GM23338 (cell line): ENCODE data around the gene SKIC8. TPM values are rescaled to one million over a fixed set of nuclear protein-coding genes. Genes with fewer than 3 reads are reported as not detected.

Experiments
- ATAC-seq: fragments of 200-7000 bp; cut with Tn5 transposase; 3 replicates; pipeline ENCODE4 v1.9.1; 2020
- DNase-seq: peaks from one replicate; pipeline ENCODE4 v3.0.0-alpha.2; 2015; ENCODE audit warnings: low spot score
- H2AFZ ChIP-seq: fragments of 200-600 bp; sonication (generic); 2 replicates; pipeline ENCODE4 v1.8.0; 2016; ENCODE audit warnings: antibody characterized with exemption, mild to moderate bottlenecking, moderate library complexity
- H3F3A ChIP-seq: fragments of 200-600 bp; sonication (generic); replicated peaks from 2 replicates; pipeline ENCODE4 v1.8.0; 2017; ENCODE audit warnings: antibody characterized with exemption, mixed run types, low read depth
- H3K27ac ChIP-seq: fragments of 200-600 bp; sonication (generic); 2 replicates; pipeline ENCODE4 v1.6.1; 2016; ENCODE audit warnings: low read depth
- H3K27me3 ChIP-seq: fragments of 200-600 bp; sonication (generic); 2 replicates; pipeline ENCODE4 v1.8.0; 2016; ENCODE audit warnings: mild to moderate bottlenecking, mixed run types, moderate library complexity; ENCODE audit not compliant: insufficient read depth
- H3K36me3 ChIP-seq: fragments of 200-600 bp; sonication (generic); 2 replicates; pipeline ENCODE4 v1.8.0; 2016; ENCODE audit warnings: mild to moderate bottlenecking; ENCODE audit not compliant: insufficient read depth
- H3K4me1 ChIP-seq: fragments of 200-600 bp; sonication (generic); 2 replicates; pipeline ENCODE4 v1.8.0; 2016; ENCODE audit warnings: mild to moderate bottlenecking, moderate library complexity; ENCODE audit not compliant: insufficient read depth
- H3K4me2 ChIP-seq: fragments of 200-600 bp; sonication (generic); 2 replicates; pipeline ENCODE4 v1.7.1; 2017; ENCODE audit warnings: mixed run types
- H3K4me3 ChIP-seq: fragments of 200-600 bp; sonication (generic); 2 replicates; pipeline ENCODE4 v1.6.1; 2016; ENCODE audit warnings: mixed run types
- H3K79me2 ChIP-seq: fragments of 200-600 bp; sonication (generic); replicated peaks from 2 replicates; pipeline ENCODE4 v1.8.0; 2017; ENCODE audit warnings: mild to moderate bottlenecking; ENCODE audit not compliant: insufficient read depth
- H3K9me2 ChIP-seq: fragments of 200-600 bp; sonication (generic); 2 replicates; pipeline ENCODE4 v1.8.0; 2017; ENCODE audit not compliant: insufficient read depth
- H4K20me1 ChIP-seq: fragments of 200-600 bp; sonication (generic); replicated peaks from 2 replicates; pipeline ENCODE4 v1.8.0; 2017; ENCODE audit warnings: mild to moderate bottlenecking; ENCODE audit not compliant: insufficient read depth
- H3K27ac Mint-ChIP-seq: 2 replicates; pipeline ENCODE4 v1.8.0; 2020; ENCODE audit warnings: inconsistent platforms, mild to moderate bottlenecking, moderate library complexity, mixed read lengths
- H3K27me3 Mint-ChIP-seq: 3 replicates; pipeline ENCODE4 v1.8.0; 2022; ENCODE audit warnings: low read depth, mild to moderate bottlenecking, moderate library complexity, mixed read lengths, inconsistent platforms; ENCODE audit not compliant: insufficient read depth, poor library complexity
- H3K36me3 Mint-ChIP-seq: 3 replicates; pipeline ENCODE4 v1.8.0; 2021; ENCODE audit warnings: low read depth, mild to moderate bottlenecking, inconsistent platforms, moderate library complexity, mixed read lengths
- H3K4me1 Mint-ChIP-seq: 3 replicates; pipeline ENCODE4 v1.8.0; 2020; ENCODE audit warnings: mild to moderate bottlenecking, inconsistent platforms, mixed read lengths
- H3K4me3 Mint-ChIP-seq: 3 replicates; pipeline ENCODE4 v1.8.0; 2021; ENCODE audit warnings: moderate library complexity, mild to moderate bottlenecking, inconsistent platforms, mixed read lengths
- H3K9me3 Mint-ChIP-seq: 3 replicates; pipeline ENCODE4 v1.8.0; 2020; ENCODE audit warnings: moderate library complexity, mild to moderate bottlenecking, inconsistent platforms, mixed read lengths
- EZH2 ChIP-seq: fragments of 200-600 bp; sonication (generic); IDR thresholded peaks from one replicate; pipeline ENCODE4 v1.8.0; 2017; ENCODE audit warnings: antibody characterized with exemption, mild to moderate bottlenecking, low read depth; ENCODE audit not compliant: unreplicated experiment
- EZH2phosphoT487 ChIP-seq: fragments of 200-600 bp; sonication (generic); IDR thresholded peaks from one replicate; pipeline ENCODE4 v1.8.1; 2018; ENCODE audit warnings: antibody characterized with exemption; ENCODE audit not compliant: unreplicated experiment
- NANOG ChIP-seq: IDR thresholded peaks from 2 replicates; pipeline ENCODE4 v1.6.1; 2016; ENCODE audit warnings: antibody characterized with exemption, borderline replicate concordance
- STAT1 ChIP-seq: IDR thresholded peaks from one replicate; pipeline ENCODE4 v1.6.1; 2016; ENCODE audit warnings: antibody characterized with exemption; ENCODE audit not compliant: unreplicated experiment
- ZNF114 ChIP-seq: fragments of 250-450 bp; sonication (Bioruptor Pico); IDR thresholded peaks from 2 replicates; pipeline ENCODE4 v1.5.0; 2020; ENCODE audit warnings: mild to moderate bottlenecking, moderate library complexity
- ZNF331 ChIP-seq: fragments of 250-450 bp; sonication (Bioruptor Pico); IDR thresholded peaks from 2 replicates; pipeline ENCODE4 v1.5.0; 2020; ENCODE audit warnings: low read depth, mild to moderate bottlenecking, moderate library complexity
- polyA plus RNA-seq: library from polyadenylated mRNA; unstranded; fragments of >200 nt; fragmentation: Nextera tagmentation; extraction: Ambion mirVana; gene quantifications from 2 replicates; pipeline ENCODE4 v1.2.1, GENCODE V29; 2016
- total RNA-seq: library from RNA; depleted of rRNA; stranded (reverse); fragments of >200 nt; shearing (Covaris generic); gene quantifications from 2 replicates; pipeline ENCODE4 v1.2.3, GENCODE V29; 2014
- TF ChIP-seq, protein P1 (sequence below), 2 experiments: fragments of 200-600 bp in 1 of 2; sonication (generic) in 1 of 2; conservative IDR thresholded peaks; 2 replicates each; pipeline versions ENCODE4 v1.5.1 to v1.6.1; 2016 to 2017; ENCODE audit warnings: antibody characterized with exemption in 2 of 2, low read depth in 2 of 2, mild to moderate bottlenecking in 2 of 2, moderate library complexity in 1 of 2
- TF ChIP-seq, protein P2 (sequence below): IDR thresholded peaks from one replicate; pipeline ENCODE4 v1.6.1; 2018; ENCODE audit warnings: antibody characterized with exemption; ENCODE audit not compliant: unreplicated experiment
- TF ChIP-seq, protein P3 (sequence below): IDR thresholded peaks from 2 replicates; pipeline ENCODE4 v1.6.1; 2016; ENCODE audit warnings: antibody characterized with exemption

The SKIC8 gene
- total and polyA plus RNA-seq, 2 experiments from 2014 or later: 59.4 to 73.8 TPM

DNA sequence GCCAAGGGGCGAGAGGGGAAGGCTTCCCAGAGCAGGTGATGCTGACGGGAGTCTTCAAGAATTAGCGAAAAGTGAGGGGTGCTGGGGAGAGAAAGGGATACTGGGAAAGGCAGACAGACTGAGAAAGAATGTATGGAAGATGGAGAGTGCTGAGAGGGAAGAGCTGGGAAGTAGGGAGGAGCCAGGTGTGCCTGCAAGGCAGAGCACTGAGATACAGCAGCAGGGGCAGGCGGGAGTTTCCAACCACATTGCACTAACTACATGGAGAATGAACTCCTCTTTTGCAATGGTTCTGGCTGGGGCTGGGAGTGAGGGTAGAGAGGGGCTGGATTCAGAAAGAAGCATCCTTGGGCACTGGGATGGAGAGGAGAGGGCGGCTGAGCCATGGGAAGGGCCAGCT, 24.7 kb upstream of the SKIC8 start:
- ATAC-seq (no peak; the same call in 2 of the 3 replicates), DNase-seq (no peak)
- Histone ChIP-seq H4K20me1 (no peaks in the 10 kb centered on the region), H3F3A (0 out of 2 replicates have a peak, but pooled peaks cover 2% of the 10 kb centered on the region), H3K79me2 (no peaks in the 10 kb centered on the region), H3K4me1 (peaks cover 21% of the 10 kb centered on the region; the same call in 1 of the 2 replicates), H2AFZ (0 out of 2 replicates have a peak overlapping the region, but pooled peaks have one; percentile 28), H3K9me2 (no peaks in the 10 kb centered on the region), H3K4me2 (no peak overlapping the region), H3K36me3 (no peaks in the 10 kb centered on the region), H3K4me3 (no peak overlapping the region), H3K27me3 (no peaks in the 10 kb centered on the region), H3K27ac (no peak overlapping the region)
- TF ChIP-seq EZH2phosphoT487 (no peak), NANOG (no peak), STAT1 (no peak)
- TF ChIP-seq, protein P1, sequence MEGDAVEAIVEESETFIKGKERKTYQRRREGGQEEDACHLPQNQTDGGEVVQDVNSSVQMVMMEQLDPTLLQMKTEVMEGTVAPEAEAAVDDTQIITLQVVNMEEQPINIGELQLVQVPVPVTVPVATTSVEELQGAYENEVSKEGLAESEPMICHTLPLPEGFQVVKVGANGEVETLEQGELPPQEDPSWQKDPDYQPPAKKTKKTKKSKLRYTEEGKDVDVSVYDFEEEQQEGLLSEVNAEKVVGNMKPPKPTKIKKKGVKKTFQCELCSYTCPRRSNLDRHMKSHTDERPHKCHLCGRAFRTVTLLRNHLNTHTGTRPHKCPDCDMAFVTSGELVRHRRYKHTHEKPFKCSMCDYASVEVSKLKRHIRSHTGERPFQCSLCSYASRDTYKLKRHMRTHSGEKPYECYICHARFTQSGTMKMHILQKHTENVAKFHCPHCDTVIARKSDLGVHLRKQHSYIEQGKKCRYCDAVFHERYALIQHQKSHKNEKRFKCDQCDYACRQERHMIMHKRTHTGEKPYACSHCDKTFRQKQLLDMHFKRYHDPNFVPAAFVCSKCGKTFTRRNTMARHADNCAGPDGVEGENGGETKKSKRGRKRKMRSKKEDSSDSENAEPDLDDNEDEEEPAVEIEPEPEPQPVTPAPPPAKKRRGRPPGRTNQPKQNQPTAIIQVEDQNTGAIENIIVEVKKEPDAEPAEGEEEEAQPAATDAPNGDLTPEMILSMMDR (conservative IDR thresholded peaks at IDR 0.05; ENCODE audit: low read depth in 2 of 2): no peak
- H3K9me3 Mint-ChIP-seq: no peaks in the 10 kb centered on the region
- H3K4me1 Mint-ChIP-seq: peaks cover 46% of the 10 kb centered on the region
- H3K27ac Mint-ChIP-seq: peak overlapping the region; percentile 74
- no peak overlapping the region for H3K4me3 Mint-ChIP-seq
- peaks cover 7% of the 10 kb centered on the region for H3K27me3 Mint-ChIP-seq
- H3K36me3 Mint-ChIP-seq: no peaks in the 10 kb centered on the region

DNA sequence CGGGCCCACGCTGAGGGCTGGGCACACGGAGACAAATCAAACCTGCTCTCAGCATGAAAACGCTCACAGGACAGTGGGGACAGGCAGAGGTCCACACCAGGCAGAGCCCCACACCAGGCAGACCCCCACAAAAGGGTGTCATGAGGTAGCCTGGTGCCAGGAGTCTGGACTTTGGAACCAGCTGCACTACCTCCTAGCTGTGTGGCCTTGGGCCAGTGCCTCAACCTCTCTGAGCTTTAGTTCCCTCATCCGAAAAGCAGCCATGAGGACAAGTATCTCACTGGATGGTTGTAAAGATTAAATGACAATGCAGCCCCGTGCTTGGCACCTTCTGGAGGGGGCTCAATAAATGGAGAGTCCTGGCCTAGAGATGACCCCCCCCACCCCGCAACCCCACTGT, 24.3 kb upstream of the SKIC8 start:
- Histone ChIP-seq H3K79me2 (no peaks in the 10 kb centered on the region), H3K36me3 (no peaks in the 10 kb centered on the region), H3K27me3 (no peaks in the 10 kb centered on the region), H3F3A (0 out of 2 replicates have a peak, but pooled peaks cover 2% of the 10 kb centered on the region), H3K4me3 (no peak overlapping the region), H2AFZ (0 out of 2 replicates have a peak overlapping the region, but pooled peaks have one; percentile 28), H3K27ac (no peak overlapping the region), H4K20me1 (no peaks in the 10 kb centered on the region), H3K4me1 (peaks cover 21% of the 10 kb centered on the region; the same call in 1 of the 2 replicates), H3K9me2 (no peaks in the 10 kb centered on the region), H3K4me2 (no peak overlapping the region)
- ATAC-seq (no peak), DNase-seq (no peak)
- no peak overlapping the region for H3K4me3 Mint-ChIP-seq
- peaks cover 7% of the 10 kb centered on the region for H3K27me3 Mint-ChIP-seq
- H3K36me3 Mint-ChIP-seq: no peaks in the 10 kb centered on the region
- H3K27ac Mint-ChIP-seq: peak overlapping the region; percentile 74; the same call in 1 of the 2 replicates
- H3K4me1 Mint-ChIP-seq: peaks cover 46% of the 10 kb centered on the region
- no peaks in the 10 kb centered on the region for H3K9me3 Mint-ChIP-seq
- TF ChIP-seq, protein P2, sequence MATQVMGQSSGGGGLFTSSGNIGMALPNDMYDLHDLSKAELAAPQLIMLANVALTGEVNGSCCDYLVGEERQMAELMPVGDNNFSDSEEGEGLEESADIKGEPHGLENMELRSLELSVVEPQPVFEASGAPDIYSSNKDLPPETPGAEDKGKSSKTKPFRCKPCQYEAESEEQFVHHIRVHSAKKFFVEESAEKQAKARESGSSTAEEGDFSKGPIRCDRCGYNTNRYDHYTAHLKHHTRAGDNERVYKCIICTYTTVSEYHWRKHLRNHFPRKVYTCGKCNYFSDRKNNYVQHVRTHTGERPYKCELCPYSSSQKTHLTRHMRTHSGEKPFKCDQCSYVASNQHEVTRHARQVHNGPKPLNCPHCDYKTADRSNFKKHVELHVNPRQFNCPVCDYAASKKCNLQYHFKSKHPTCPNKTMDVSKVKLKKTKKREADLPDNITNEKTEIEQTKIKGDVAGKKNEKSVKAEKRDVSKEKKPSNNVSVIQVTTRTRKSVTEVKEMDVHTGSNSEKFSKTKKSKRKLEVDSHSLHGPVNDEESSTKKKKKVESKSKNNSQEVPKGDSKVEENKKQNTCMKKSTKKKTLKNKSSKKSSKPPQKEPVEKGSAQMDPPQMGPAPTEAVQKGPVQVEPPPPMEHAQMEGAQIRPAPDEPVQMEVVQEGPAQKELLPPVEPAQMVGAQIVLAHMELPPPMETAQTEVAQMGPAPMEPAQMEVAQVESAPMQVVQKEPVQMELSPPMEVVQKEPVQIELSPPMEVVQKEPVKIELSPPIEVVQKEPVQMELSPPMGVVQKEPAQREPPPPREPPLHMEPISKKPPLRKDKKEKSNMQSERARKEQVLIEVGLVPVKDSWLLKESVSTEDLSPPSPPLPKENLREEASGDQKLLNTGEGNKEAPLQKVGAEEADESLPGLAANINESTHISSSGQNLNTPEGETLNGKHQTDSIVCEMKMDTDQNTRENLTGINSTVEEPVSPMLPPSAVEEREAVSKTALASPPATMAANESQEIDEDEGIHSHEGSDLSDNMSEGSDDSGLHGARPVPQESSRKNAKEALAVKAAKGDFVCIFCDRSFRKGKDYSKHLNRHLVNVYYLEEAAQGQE: no peak
- TF ChIP-seq ZNF114 (CRISPR knock-in tag) (no peak), ZNF331 (CRISPR knock-in tag) (no peak), EZH2phosphoT487 (no peak), EZH2 (no peak)
- TF ChIP-seq, protein P3, sequence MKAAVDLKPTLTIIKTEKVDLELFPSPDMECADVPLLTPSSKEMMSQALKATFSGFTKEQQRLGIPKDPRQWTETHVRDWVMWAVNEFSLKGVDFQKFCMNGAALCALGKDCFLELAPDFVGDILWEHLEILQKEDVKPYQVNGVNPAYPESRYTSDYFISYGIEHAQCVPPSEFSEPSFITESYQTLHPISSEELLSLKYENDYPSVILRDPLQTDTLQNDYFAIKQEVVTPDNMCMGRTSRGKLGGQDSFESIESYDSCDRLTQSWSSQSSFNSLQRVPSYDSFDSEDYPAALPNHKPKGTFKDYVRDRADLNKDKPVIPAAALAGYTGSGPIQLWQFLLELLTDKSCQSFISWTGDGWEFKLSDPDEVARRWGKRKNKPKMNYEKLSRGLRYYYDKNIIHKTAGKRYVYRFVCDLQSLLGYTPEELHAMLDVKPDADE: no peak
